Endodermal cell (in vitro differentiated cells): ENCODE measurements around the gene PCAT7. TPM values are rescaled to one million over a fixed set of nuclear protein-coding genes. Genes with fewer than 3 reads are reported as not detected.

ENCODE experiments used
- DNase-seq: peaks from one replicate; pipeline ENCODE4 v3.0.0-alpha.2; 2017
- H3K27ac ChIP-seq: 2 replicates; pipeline ENCODE4 v1.5.1; 2013; ENCODE audit warnings: mild to moderate bottlenecking, low read depth, low read length, moderate library complexity
- H3K27me3 ChIP-seq: 2 replicates; pipeline ENCODE4 v1.6.1; 2013; ENCODE audit warnings: mild to moderate bottlenecking, low read length, moderate library complexity; ENCODE audit not compliant: insufficient read depth, control insufficient read depth, poor library complexity, severe bottlenecking
- H3K36me3 ChIP-seq: 2 replicates; pipeline ENCODE4 v1.7.0; 2013; ENCODE audit warnings: mild to moderate bottlenecking, low read length, moderate library complexity; ENCODE audit not compliant: control insufficient read depth, insufficient read depth
- H3K4me1 ChIP-seq: one replicate; pipeline ENCODE4 v1.7.0; 2013; ENCODE audit warnings: low read length; ENCODE audit not compliant: control insufficient read depth, insufficient read depth
- H3K4me3 ChIP-seq: 2 replicates; pipeline ENCODE4 v1.5.1; 2013; ENCODE audit warnings: mild to moderate bottlenecking, low read length, moderate library complexity
- H3K9ac ChIP-seq: 2 replicates; pipeline ENCODE4 v1.6.1; 2013; ENCODE audit warnings: mild to moderate bottlenecking, low read length, moderate library complexity; ENCODE audit not compliant: poor library complexity, severe bottlenecking; ENCODE audit errors: extremely low read depth
- H3K9me3 ChIP-seq: 2 replicates; pipeline ENCODE4 v1.6.1; 2013; ENCODE audit warnings: mild to moderate bottlenecking, low read length, moderate library complexity; ENCODE audit not compliant: control insufficient read depth
- H3K27ac Mint-ChIP-seq: 2 replicates; pipeline ENCODE4 v1.8.0; 2020; ENCODE audit warnings: mixed read lengths
- H3K27me3 Mint-ChIP-seq: 2 replicates; pipeline ENCODE4 v1.8.0; 2021; ENCODE audit warnings: mild to moderate bottlenecking, mixed read lengths; ENCODE audit not compliant: insufficient read depth
- H3K36me3 Mint-ChIP-seq: 2 replicates; pipeline ENCODE4 v1.8.0; 2020; ENCODE audit warnings: low read depth, mixed read lengths
- H3K4me1 Mint-ChIP-seq: 2 replicates; pipeline ENCODE4 v1.8.0; 2020; ENCODE audit warnings: mixed read lengths
- H3K4me3 Mint-ChIP-seq: 2 replicates; pipeline ENCODE4 v1.8.0; 2020; ENCODE audit warnings: mild to moderate bottlenecking, moderate library complexity, mixed read lengths
- H3K9me3 Mint-ChIP-seq: 2 replicates; pipeline ENCODE4 v1.8.0; 2020; ENCODE audit warnings: mild to moderate bottlenecking, mixed read lengths
- CTCF ChIP-seq: fragments of 200-600 bp; sonication (generic); conservative IDR thresholded peaks from 2 replicates; pipeline ENCODE4 v1.5.0; 2021; ENCODE audit warnings: antibody characterized with exemption, mild to moderate bottlenecking
- WGBS, 2 experiments: methylation state at CpG; one replicate each; pipeline versions ENCODE4 v1.1.5 to v1.1.7; 2013; ENCODE audit warnings: missing lambda C conversion rate in 2 of 2, mixed read lengths in 1 of 2; ENCODE audit not compliant: insufficient coverage in 1 of 2, insufficient read length in 1 of 2; 5-methylcytosine and 5-hydroxymethylcytosine counted together
- total RNA-seq, 2 donors: library from RNA; stranded (reverse); fragmentation: NEBNext Ultra II Directional in 1 of 2; extraction: Animal tissue kit (Norgen Biotek cat#: 25700) in 1 of 2; gene quantifications; 2 replicates in 1 of 2; 3 replicates in 1 of 2; pipeline ENCODE4 v1.2.1, GENCODE V29; 2021

The PCAT7 gene
- total RNA-seq, 2 donors from 2014 or later = 4.2 to 7.3 TPM

DNA sequence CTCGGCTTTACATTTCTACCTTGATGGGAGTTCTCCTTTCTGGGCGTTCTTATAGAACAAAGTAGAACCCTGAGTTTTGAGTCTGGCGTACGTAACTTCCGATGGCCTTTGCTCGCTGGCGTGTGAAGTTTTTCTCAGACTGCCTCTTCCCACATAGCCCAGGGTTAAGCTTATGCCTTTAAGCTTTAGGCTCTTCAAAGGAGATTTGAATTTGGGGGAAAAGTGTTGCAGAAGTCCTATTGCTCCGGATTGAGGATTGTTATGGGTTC is 52.5 kb downstream of the PCAT7 start:
- Mint-ChIP-seq H3K27ac (peak overlapping the region; percentile 16), H3K4me3 (peak overlapping the region; percentile 18), H3K36me3 (no peaks in the 10 kb centered on the region), H3K9me3 (no peaks in the 10 kb centered on the region), H3K4me1 (peaks cover 58% of the 10 kb centered on the region), H3K27me3 (peaks cover 2% of the 10 kb centered on the region)
- no peaks in the 10 kb centered on the region for H3K27me3 ChIP-seq
- no peak overlapping the region for H3K27ac ChIP-seq
- H3K9ac ChIP-seq = no peak overlapping the region
- no peak overlapping the region for H3K4me3 ChIP-seq
- WGBS, 2 experiments = 92 to 94% methylated on average over 8 of the region's 8 CpGs
- no peak for DNase-seq
- H3K36me3 ChIP-seq = no peaks in the 10 kb centered on the region
- no peaks in the 10 kb centered on the region for H3K9me3 ChIP-seq
- TF ChIP-seq CTCF = no peak
- H3K4me1 ChIP-seq = peaks cover 29% of the 10 kb centered on the region

DNA sequence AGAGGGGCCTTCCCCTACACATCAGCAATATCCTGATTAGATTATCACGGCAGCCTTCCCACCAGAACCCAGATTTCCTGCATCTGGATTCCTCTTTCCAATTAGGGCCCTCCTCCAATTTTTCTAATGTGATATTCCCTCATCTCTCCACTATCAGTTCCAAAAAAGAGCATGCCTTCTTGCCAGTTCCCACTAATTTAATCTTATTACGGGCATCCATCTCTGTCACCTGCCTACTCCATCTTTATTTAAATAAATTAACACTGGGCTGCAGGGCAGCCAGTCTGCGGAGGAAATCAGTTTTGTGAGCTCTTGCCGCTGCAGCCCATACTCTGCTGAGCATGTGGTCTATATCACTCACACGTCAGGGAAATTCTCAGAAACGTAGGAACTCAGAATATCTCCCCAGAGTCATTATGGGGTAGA is 55.3 kb downstream of the PCAT7 start:
- H3K27me3 ChIP-seq = no peaks in the 10 kb centered on the region
- H3K36me3 Mint-ChIP-seq = no peaks in the 10 kb centered on the region
- peaks cover 46% of the 10 kb centered on the region for H3K4me1 Mint-ChIP-seq
- no peak overlapping the region for H3K27ac ChIP-seq
- DNase-seq = no peak
- no peaks in the 10 kb centered on the region for H3K9me3 Mint-ChIP-seq
- H3K9ac ChIP-seq = no peak overlapping the region
- TF ChIP-seq CTCF = no peak
- no peaks in the 10 kb centered on the region for H3K9me3 ChIP-seq
- H3K27ac Mint-ChIP-seq = no peak overlapping the region
- H3K4me3 Mint-ChIP-seq = peak overlapping the region; percentile 9
- H3K36me3 ChIP-seq = no peaks in the 10 kb centered on the region
- no peak overlapping the region for H3K4me3 ChIP-seq
- WGBS, 2 experiments = 91 to 95% methylated on average over 4 to 6 of the region's 6 CpGs
- H3K27me3 Mint-ChIP-seq = no peaks in the 10 kb centered on the region
- peaks cover 23% of the 10 kb centered on the region for H3K4me1 ChIP-seq

- 93 to 96% methylated on average over 1 to 3 of the region's 3 CpGs for WGBS, 2 experiments
- no peaks in the 10 kb centered on the region for H3K36me3 ChIP-seq
- Mint-ChIP-seq H3K36me3 (no peaks in the 10 kb centered on the region), H3K9me3 (no peaks in the 10 kb centered on the region), H3K4me1 (peaks cover 33% of the 10 kb centered on the region), H3K27ac (no peak overlapping the region), H3K27me3 (no peaks in the 10 kb centered on the region), H3K4me3 (no peak overlapping the region)
- H3K4me1 ChIP-seq = peaks cover 16% of the 10 kb centered on the region
- H3K27ac ChIP-seq = no peak overlapping the region
- H3K4me3 ChIP-seq = no peak overlapping the region
- no peaks in the 10 kb centered on the region for H3K27me3 ChIP-seq
- no peak overlapping the region for H3K9ac ChIP-seq
- TF ChIP-seq CTCF = no peak
- no peaks in the 10 kb centered on the region for H3K9me3 ChIP-seq
- DNase-seq = no peak
Observed at GRCh38 chr9:94611638-94612068, 56.8 kb downstream of the PCAT7 start.
